ENCODE measurements around the gene RPS14. TPM values are rescaled to one million over a fixed set of nuclear protein-coding genes. Genes with fewer than 3 reads are reported as not detected.
"Not testable (repeated sequence)": the region's sequence is repeated elsewhere in the genome, so short reads cannot be mapped to it uniquely, and the experiment has no call there.

Gene RPS14
- polyA plus RNA-seq, 3 donors, result 1,933 to 2,379 (median 2,065) TPM

- no peak for DNase-seq
These were observed 40.1 kb upstream of the RPS14 start for GRCh38 chr5:150489360-150490295.

- DNase-seq, result no peak
These were observed 39.2 kb upstream of the RPS14 start for GRCh38 chr5:150488519-150489359.

GRCh38 chr5:150487199-150488061 is 37.9 kb upstream of the RPS14 start:
- DNase-seq, result no peak

- peak; percentile 84 for DNase-seq
These were observed 37.1 kb upstream of the RPS14 start for GRCh38 chr5:150486402-150487198.

GRCh38 chr5:150485693-150486401 is 36.3 kb upstream of the RPS14 start:
- DNase-seq, result peak; percentile 62

GRCh38 chr5:150484964-150485692 is 35.6 kb upstream of the RPS14 start:
- DNase-seq, result no peak

- DNase-seq, result no peak
These were observed 32.5 kb upstream of the RPS14 start for GRCh38 chr5:150481972-150482406.

GRCh38 chr5:150481708-150481965 is 32.1 kb upstream of the RPS14 start:
- DNase-seq, result no peak

- no peak for DNase-seq
These were observed 29.9 kb upstream of the RPS14 start for GRCh38 chr5:150479416-150479815.

GRCh38 chr5:150476568-150476967 is 27.0 kb upstream of the RPS14 start:
- DNase-seq, result not testable (repeated sequence)

GRCh38 chr5:150473673-150474358 is 24.3 kb upstream of the RPS14 start:
- no peak for DNase-seq

GRCh38 chr5:150469718-150470469 is 20.4 kb upstream of the RPS14 start:
- DNase-seq, result no peak

GRCh38 chr5:150468206-150468605 is 18.7 kb upstream of the RPS14 start:
- DNase-seq, result no peak

GRCh38 chr5:150465927-150466326 is 16.4 kb upstream of the RPS14 start:
- no peak for DNase-seq

GRCh38 chr5:150464554-150465012 is 15.0 kb upstream of the RPS14 start:
- DNase-seq, result no peak

- DNase-seq, result no peak
These were observed 11.7 kb upstream of the RPS14 start for GRCh38 chr5:150461231-150461630.

GRCh38 chr5:150460781-150461180 is 11.2 kb upstream of the RPS14 start:
- DNase-seq, result no peak
